Activated gamma-delta T cell treated with Interleukin-2 at 50 U/mL for 16 hours (primary cell): ENCODE measurements around the gene DNM2.
"Not testable (repeated sequence)": the region's sequence is repeated elsewhere in the genome, so short reads cannot be mapped to it uniquely, and the experiment has no call there.

Experiments
- DNase-seq: peaks from one replicate; pipeline ENCODE4 v3.0.0-alpha.2; 2020

The DNM2 gene

DNA sequence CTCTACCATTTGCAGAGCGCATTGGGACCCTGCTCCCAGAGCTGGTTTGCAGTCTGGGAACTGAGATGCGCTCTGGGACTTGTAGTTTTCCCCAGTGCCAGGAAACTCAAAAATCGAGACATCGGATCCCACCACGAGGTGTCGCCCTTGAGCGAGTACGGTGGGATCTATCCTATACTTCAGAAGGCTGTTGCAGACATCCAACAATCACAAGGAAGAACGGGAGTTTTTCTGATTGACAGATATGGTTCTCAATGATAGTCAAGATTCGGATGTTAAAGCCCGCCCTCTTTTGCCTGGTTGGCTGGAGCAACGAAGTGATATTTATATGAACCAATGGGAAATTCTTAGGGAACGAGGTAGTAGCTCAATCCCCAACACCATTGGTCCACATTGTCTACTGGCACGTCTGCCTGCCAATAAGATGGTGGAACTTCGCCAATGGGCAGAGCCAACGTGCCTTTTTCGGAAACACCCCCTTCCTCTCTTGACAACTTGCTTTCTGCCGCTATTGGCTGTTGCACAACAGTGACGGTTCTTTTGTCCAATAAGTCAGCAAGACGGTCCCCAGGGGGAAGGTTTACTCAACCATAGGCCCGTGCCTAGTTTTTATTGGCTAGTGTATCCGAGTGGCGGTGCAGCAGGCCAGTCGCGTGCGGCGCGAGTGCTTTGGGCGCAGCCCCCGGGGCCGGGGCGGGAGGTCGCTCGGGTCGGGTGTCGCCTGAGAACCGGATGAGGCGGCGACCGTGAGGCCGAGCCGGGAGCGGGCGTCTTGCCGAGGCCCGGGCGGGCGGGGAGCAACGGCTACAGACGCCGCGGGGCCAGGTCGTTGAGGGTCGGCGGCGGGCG lies at the start of gene DNM2:
Gene DNM2 (plus strand): TSS at position 724 of the 849 bp plus-strand sequence. CDS start 164 bp downstream, outside the sequence.
- DNase-seq = peak; percentile 96

- no peak for DNase-seq
These were observed 48.6 kb upstream of the DNM2 start for GRCh38 chr19:10669246-10669645.

- DNase-seq = no peak
These were observed 47.7 kb upstream of the DNM2 start for GRCh38 chr19:10670182-10670581.

GRCh38 chr19:10670876-10671804 lies 46.7 kb upstream of the DNM2 start:
- DNase-seq = no peak

DNA sequence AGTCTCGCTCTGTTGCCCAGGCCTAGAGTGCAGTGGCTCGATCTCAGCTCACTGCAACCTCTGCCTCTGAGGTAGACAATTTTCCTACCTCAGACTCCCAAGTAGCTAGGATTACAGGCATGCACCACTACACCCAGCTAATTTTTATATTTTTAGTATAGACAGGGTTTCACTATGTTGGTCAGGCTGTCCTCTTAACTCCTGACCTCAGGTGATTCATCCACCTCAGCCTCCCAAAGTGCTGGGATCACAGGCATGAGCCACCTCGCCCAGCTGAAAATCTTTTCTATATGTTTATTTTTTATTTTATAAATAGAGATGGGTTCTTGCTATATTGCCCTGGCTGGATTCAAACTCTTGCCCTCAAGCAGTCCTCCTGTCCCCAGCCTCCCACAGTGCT lies 46.0 kb upstream of the DNM2 start:
- not testable (repeated sequence) for DNase-seq

GRCh38 chr19:10675214-10675613 lies 42.7 kb upstream of the DNM2 start:
- not testable (repeated sequence) for DNase-seq

GRCh38 chr19:10677751-10678150 lies 40.1 kb upstream of the DNM2 start:
- no peak for DNase-seq

GRCh38 chr19:10678813-10679212 lies 39.1 kb upstream of the DNM2 start:
- no peak for DNase-seq

DNA sequence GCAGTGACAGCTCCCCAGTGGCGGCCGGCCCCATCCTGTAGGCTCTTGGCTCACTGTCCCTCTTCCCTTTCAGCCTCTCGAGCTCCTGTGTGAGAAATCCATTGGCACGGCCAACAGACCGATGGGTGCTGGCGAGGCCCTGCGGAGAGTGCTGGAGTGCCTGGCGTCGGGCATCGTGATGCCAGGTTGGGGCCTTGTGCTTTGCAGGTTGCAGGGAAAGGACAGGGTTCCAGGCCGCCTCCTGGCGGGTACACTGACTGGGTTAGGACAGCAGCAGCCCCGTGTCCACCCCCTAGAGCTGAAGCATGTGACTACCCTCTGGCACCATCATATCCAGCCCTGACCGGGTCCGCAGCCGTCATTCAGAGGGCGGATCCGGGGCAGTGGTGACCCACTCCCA lies 38.1 kb upstream of the DNM2 start:
- DNase-seq = no peak

DNA sequence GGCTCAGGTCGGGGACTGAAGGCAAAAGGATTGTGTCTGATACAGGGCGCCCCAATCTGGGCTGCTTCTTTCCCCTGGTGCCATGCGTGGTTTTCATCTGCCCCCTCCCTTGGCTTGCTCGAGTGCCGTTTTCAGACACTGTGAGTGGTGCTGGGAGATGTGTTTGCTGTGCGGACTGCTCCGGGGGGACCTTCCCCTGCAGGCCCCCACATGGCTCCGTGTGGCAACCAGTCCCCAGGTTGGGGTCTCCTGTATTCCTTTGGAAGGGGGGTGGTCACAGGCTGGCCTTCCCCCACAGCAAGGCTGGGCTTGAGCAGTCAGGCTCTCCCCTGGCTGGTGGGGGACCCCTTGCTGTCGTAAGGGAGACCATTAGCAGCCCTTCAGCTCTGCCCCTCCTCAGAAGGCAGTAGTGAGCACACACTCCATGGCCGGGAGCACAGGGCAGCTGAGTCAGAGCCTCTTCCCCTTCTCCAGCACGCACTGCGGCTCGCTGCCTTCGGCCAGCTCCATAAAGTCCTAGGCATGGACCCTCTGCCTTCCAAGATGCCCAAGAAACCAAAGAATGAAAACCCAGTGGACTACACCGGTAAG lies 37.2 kb upstream of the DNM2 start:
- DNase-seq = no peak

DNA sequence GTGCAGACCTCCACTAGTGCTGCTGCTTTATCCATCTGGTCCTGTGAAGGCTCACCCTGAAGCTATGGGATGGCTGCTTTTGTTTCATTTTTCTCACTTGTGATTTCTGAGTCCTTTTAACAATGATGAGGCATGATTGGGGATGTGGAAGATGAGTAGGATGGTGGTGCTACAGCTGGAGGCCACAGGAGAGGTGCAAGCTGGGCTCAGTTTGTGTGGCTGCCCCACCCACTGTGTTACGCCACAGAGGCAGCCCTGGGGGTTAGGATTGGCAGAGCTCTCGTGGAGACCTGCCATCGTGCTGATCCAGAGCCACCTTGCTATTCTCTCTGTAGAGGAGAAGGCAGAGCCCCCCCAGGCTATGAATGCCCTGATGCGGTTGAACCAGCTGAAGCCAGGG lies 36.2 kb upstream of the DNM2 start:
- DNase-seq = no peak

- no peak for DNase-seq
These were observed 35.3 kb upstream of the DNM2 start for GRCh38 chr19:10682397-10683063.

DNA sequence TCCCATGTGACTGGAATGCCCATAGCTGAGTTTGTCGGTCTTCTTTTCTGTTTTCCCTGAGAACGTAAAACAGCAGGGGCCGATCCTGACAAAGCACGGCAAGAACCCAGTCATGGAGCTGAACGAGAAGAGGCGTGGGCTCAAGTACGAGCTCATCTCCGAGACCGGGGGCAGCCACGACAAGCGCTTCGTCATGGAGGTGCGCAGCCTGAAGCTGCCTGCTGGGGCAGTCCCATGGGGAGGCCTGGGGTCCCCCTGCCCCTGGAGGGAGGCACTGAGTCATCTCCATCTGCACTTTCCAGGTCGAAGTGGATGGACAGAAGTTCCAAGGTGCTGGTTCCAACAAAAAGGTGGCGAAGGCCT lies 34.8 kb upstream of the DNM2 start:
- DNase-seq = no peak

- no peak for DNase-seq
These were observed 34.3 kb upstream of the DNM2 start for GRCh38 chr19:10683582-10683981.

- DNase-seq = no peak
These were observed 32.7 kb upstream of the DNM2 start for GRCh38 chr19:10685210-10685609.

- DNase-seq = no peak
These were observed 31.7 kb upstream of the DNM2 start for GRCh38 chr19:10686193-10686592.

DNA sequence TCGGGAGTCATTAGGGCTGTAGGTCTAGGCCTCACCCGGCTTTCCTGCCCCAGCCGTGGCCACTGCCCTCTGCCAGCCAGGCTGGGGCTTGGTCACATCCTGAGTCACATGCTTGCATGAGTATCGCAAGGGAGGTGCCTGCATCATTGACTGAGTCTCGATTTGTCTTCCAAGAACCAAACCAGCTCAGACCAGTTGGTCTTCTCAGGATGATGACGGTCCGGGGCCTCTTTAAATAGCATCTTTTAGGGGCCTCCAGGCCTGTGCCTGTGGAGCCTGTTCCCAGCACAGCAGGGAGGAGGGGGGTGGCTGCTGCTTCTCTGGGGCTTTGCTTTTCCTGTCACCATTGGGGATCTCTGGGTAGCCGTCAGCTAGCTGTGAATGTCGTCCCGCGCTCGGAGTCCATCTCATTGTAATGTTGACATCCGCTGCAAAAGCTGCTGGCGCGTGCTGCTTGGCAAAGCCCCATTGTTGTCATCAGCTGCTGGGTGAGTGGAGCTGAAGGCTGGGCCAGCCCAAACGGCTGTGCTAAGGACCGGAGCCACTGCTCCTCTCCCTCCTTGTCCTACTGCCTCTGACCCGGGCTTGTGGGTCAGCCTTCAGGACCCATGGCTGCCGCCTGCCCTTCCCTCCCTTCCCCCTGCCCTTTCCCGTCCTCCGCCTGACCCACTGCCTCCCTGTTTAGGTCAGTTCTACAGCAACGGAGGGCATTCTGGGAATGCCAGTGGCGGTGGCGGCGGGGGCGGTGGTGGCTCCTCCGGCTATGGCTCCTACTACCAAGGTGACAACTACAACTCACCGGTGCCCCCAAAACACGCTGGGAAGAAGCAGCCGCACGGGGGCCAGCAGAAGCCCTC lies 31.0 kb upstream of the DNM2 start:
- no peak for DNase-seq

- no peak for DNase-seq
These were observed 30.2 kb upstream of the DNM2 start for GRCh38 chr19:10687518-10688288.

DNA sequence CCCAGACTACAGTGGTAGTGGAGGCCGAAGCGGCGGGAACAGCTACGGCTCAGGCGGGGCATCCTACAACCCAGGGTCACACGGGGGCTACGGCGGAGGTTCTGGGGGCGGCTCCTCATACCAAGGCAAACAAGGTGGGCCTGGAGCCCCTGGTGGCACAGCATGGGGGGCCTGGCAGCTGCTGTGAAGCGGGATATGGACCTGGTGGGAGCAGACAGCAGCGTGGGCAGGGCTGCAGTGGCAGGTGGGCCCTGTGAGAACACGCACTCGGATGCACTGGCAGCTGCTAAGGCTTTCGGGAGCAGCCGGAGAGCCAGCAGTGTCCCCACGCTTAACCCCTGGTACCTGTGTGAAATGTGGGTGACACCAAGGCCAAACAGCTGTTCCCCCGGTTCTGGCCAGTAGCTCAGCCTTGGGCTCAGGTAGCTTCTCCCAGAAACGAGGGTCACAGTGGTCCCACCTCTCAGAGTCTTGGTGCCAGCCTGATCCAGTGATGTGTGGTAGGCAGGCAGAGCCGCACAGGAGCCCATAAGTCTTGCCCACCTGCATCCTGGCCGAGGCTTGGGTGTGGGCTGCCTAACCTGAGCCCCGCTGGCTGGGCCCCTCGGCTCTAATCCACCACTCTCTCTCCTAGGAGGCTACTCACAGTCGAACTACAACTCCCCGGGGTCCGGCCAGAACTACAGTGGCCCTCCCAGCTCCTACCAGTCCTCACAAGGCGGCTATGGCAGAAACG lies 29.2 kb upstream of the DNM2 start:
- DNase-seq = no peak

GRCh38 chr19:10690341-10690781 lies 27.5 kb upstream of the DNM2 start:
- no peak for DNase-seq
